Esophagus squamous epithelium (tissue), 4 donors: ENCODE measurements around the gene HES2.

Experiments
- POLR2A ChIP-seq, 4 donors: fragments of 450-650 bp; IDR thresholded peaks; one replicate each; pipeline ENCODE4 v1.6.1; 2017; ENCODE audit warnings: antibody characterized with exemption in 4 of 4, mild to moderate bottlenecking in 4 of 4, moderate library complexity in 3 of 4
- TF ChIP-seq, protein P1 (sequence below), 6 experiments: fragments of 450-650 bp in 4 of 6; fragments of 200-600 bp in 2 of 6; sonication (generic) in 2 of 6; IDR thresholded peaks; one replicate each; pipeline ENCODE4 v1.5.1; 2016 to 2019; ENCODE audit warnings: antibody characterized with exemption in 6 of 6, mild to moderate bottlenecking in 4 of 6, moderate library complexity in 4 of 6

DNA sequence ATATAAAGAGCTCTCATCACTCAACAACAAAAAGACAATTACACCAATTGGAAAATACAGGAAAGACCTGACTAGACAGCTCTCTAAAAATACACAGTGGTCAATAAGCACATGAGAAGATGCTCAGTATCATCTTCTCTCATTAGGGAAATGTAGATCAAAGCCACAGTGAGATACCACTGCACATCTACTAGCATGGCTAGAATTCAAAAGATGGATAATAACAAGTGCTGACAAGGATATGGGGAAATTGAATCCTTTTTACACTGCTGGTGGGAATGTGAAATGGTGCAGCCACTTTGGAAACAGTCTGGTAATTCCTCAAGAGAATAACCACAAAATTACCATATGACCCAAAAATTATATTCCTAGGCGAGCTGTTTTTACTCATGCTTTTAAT is 35.6 kb downstream of the HES2 start:
- TF ChIP-seq, protein P1, sequence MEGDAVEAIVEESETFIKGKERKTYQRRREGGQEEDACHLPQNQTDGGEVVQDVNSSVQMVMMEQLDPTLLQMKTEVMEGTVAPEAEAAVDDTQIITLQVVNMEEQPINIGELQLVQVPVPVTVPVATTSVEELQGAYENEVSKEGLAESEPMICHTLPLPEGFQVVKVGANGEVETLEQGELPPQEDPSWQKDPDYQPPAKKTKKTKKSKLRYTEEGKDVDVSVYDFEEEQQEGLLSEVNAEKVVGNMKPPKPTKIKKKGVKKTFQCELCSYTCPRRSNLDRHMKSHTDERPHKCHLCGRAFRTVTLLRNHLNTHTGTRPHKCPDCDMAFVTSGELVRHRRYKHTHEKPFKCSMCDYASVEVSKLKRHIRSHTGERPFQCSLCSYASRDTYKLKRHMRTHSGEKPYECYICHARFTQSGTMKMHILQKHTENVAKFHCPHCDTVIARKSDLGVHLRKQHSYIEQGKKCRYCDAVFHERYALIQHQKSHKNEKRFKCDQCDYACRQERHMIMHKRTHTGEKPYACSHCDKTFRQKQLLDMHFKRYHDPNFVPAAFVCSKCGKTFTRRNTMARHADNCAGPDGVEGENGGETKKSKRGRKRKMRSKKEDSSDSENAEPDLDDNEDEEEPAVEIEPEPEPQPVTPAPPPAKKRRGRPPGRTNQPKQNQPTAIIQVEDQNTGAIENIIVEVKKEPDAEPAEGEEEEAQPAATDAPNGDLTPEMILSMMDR (IDR thresholded peaks at IDR 0.05), result no peak
- TF ChIP-seq POLR2A (IDR thresholded peaks at IDR 0.05), result no peak
